ENCODE results near the gene ADAMTSL3.

Gene ADAMTSL3

GRCh38 chr15:83887404-83887803 is 233.5 kb downstream of the ADAMTSL3 start:
- no peak for DNase-seq

GRCh38 chr15:83887961-83888360 is 234.0 kb downstream of the ADAMTSL3 start:
- no peak for DNase-seq

GRCh38 chr15:83889995-83890394 is 236.1 kb downstream of the ADAMTSL3 start:
- DNase-seq, result no peak

GRCh38 chr15:83890587-83890986 is 236.7 kb downstream of the ADAMTSL3 start:
- no peak for DNase-seq

GRCh38 chr15:83892498-83892897 is 238.6 kb downstream of the ADAMTSL3 start:
- DNase-seq, result no peak

- no peak for DNase-seq
Measured at GRCh38 chr15:83893308-83893707, 239.4 kb downstream of the ADAMTSL3 start.

- DNase-seq, result no peak
Measured at GRCh38 chr15:83897037-83897436, 243.1 kb downstream of the ADAMTSL3 start.

- DNase-seq, result no peak
Measured at GRCh38 chr15:83898361-83898760, 244.4 kb downstream of the ADAMTSL3 start.

- DNase-seq, result no peak
Measured at GRCh38 chr15:83899670-83900069, 245.7 kb downstream of the ADAMTSL3 start.

- no peak for DNase-seq
Measured at GRCh38 chr15:83904107-83905040, 250.5 kb downstream of the ADAMTSL3 start.

- DNase-seq, result no peak
Measured at GRCh38 chr15:83905556-83906273, 251.8 kb downstream of the ADAMTSL3 start.

GRCh38 chr15:83911345-83911744 is 257.4 kb downstream of the ADAMTSL3 start:
- DNase-seq, result no peak

GRCh38 chr15:83912343-83912742 is 258.4 kb downstream of the ADAMTSL3 start:
- DNase-seq, result no peak

- DNase-seq, result no peak
Measured at GRCh38 chr15:83913034-83913632, 259.2 kb downstream of the ADAMTSL3 start.

- no peak for DNase-seq
Measured at GRCh38 chr15:83914906-83915305, 261.0 kb downstream of the ADAMTSL3 start.

GRCh38 chr15:83917432-83917831 is 263.5 kb downstream of the ADAMTSL3 start:
- DNase-seq, result no peak

- DNase-seq, result no peak
Measured at GRCh38 chr15:83918011-83918410, 264.1 kb downstream of the ADAMTSL3 start.

GRCh38 chr15:83919319-83919830 is 265.5 kb downstream of the ADAMTSL3 start:
- no peak for DNase-seq

- no peak for DNase-seq
Measured at GRCh38 chr15:83919978-83920510, 266.1 kb downstream of the ADAMTSL3 start.

- no peak for DNase-seq
Measured at GRCh38 chr15:83922649-83923294, 268.8 kb downstream of the ADAMTSL3 start.

GRCh38 chr15:83926116-83926515 is 272.2 kb downstream of the ADAMTSL3 start:
- no peak for DNase-seq

- no peak for DNase-seq
Measured at GRCh38 chr15:83927704-83928391, 273.9 kb downstream of the ADAMTSL3 start.
